HG02870 (cell line): ENCODE results near the gene DLST.

Experiments used
- ATAC-seq: cut with Tn5 transposase; IDR thresholded peaks from one replicate; pipeline ENCODE4 v1.9.1; 2021; ENCODE audit warnings: mild to moderate bottlenecking, moderate library complexity; ENCODE audit not compliant: unreplicated experiment

The DLST gene

DNA sequence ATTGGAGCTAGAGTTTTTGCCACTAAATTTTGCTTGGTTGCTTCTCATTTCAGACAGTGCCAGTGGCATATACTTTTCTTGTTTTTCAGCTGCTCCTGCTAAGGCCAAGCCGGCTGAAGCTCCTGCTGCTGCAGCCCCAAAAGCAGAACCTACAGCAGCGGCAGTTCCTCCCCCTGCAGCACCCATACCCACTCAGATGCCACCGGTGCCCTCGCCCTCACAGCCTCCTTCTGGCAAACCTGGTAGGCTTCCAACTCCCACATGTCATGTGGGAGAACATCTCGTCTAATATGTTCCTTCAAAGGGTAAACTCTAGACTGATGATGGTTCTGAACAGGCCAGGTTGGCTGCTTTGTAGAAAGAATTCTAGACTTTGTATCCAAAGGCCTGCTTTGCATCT is 11.0 kb downstream of the DLST start:
- ATAC-seq: no peak

DNA sequence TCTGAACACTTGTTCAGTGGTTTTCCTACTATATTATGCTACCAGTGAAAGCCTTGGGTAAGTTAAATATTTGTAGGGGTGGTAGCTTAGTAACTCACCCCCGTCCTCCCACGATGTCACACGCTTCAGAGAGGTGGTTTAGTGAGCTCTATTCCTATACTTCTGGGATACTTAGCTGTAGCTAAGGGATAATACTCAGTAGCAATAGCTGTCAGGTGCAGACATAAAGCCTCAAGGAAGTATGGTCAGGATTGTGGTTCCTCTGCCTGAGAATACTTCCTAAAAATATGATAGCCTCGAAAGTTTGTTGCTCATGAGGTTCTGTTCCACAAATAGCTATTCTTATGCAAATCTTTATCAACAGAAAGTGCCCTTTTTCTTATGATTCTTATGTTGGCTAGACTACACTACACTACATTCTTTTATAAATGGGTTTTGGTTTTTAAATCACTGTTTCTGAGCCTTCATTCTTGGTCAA is 11.9 kb downstream of the DLST start:
- ATAC-seq: peak; percentile 62

DNA sequence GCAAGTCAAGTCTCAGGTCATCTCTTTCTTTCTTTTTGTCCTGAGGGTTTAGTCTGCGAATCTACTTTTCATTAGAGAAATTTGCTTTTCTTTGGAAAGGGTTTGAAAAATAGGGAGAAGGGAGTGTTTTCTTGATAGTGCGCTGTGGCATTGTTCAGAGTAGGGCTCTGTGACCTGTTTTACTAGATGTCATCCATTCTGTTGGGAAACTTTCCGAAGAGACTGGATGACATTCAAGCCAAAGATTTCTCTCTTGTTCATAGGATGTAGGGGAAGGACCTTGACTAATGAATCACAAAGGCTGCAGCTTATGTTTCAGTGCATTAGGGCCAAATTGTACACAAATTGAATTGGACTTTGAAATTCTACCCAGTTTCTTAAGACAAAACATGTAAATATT is 14.7 kb downstream of the DLST start:
- no peak for ATAC-seq

DNA sequence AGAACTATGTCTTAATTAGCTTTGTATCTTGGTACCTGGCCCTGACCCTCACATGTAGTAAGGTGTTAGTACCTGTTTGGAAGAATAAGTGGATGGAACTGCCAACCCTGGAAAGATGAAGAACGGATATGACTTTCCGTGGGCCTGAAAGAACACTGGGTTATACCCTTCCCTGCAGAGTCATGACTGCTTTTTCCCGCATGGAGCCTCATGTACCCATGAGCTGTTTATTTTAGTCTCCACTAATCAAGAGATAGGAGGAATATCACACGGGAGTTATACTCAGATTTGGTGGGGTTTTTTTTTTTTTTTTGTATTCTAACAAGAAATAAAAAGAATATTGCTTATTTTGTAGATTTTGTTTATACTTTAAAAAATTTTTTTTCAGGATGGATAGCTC is 15.9 kb downstream of the DLST start:
- ATAC-seq: no peak

DNA sequence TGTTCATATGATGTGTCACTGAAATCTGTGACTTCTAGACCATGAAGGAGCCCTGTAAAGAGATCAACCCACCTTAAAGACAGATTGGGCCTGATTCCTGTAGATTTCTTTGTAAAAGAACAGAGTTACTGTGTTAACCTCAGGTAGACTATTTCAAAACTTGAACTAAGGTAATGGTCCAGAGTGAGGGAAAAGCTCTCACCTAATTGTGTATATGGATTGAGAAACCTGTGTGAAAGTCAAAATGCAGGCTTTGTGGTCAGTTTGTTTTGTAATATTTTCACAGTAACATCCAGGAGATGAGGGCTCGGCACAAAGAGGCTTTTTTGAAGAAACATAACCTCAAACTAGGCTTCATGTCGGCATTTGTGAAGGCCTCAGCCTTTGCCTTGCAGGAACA is 16.4 kb downstream of the DLST start:
- ATAC-seq: no peak

DNA sequence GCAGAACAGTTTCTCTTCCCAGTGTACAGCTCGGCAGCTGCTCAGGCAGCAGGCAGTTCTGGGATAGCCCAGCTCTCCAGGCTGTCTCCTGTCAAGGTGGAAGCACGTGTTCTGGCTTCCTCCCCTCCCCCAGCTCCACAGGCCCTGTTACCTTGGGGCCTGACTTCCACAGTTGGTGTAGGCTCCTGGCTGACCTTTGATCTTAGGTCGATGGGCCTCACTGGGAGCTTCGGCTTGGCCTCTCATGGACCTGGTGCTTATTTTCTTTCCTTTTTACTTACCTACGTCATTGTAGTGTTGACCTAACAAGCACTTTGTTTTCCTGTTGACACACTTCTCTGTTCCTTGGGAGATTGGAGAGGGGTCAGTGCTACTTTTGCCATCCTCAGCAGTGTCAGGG is 17.0 kb downstream of the DLST start:
- ATAC-seq: no peak

DNA sequence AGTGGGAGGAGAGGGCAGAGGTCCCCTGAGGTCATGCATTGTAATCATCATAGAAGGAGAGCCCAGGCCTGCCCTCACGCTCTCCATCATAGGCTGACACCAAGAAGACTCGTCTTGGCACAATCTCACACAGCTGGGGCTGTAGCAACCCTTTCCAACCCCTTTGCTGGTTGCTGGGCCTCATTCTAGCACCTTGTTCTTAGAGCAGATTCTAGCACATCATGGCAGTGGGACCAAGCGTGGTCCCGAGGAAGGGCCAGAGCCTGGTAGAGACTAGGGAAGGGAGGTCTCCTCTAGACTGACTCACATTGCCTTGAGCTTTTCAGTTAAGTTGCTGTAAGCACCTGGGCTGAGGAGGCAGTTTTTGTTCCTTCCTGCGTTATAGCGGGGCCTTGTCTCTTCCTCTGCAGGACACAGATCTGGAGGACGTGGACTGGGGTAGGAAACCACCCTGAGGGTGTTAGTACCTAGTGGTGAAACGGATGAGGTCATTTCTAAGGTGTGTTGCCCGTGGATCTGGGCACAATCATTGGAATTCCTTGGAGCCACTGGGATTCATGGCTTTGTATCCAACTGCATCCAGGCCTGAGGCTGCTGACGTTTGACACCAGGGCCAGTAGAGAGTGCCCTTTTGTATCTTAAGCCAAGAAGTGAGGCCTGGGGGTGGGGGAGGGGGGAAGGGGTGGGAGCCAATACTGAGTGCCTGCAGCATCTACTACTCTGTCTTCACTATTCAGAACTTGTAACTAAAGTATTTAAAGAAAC is 21.4 kb downstream of the DLST start:
- ATAC-seq: no peak

DNA sequence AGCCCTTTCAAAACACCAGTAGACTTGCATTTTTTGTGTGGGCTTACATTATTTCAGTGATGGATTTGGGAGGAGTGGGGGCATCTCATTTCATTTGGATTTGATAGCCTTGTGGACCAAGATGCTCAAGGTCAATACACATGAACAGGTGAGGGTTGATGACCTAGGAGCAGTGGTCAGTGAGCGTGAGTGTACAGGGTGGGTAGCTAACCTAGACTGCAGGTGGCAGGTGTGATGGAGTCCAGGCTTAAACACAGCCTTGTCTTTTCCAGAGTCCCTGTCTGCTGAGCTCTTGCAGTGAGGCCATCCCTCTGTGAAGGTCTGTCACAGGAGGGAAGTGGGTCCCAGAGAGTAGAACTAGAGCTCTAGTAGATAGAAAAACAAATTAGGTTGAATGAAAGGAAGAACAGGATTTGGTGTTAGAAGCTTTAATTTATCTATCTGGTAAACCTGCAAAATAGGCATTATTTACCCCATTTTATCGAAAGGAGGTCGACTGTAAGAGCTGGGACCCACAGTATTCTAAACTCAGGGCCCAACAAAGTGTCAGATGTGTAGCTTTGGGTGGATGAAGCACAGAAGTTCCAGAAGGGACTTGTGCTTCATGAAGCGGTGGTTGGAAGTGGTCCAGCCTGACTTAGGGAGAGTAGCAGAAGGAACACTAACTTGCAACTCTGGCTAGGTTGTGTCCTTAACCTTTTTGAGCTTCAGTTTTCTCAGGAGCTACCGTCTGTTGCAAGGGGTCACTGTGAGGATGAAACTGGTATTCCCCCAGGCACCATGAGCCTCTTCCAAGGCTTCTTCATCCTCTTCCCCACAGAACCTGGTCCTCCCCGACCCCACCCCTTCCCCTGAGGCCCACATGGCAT is 23.2 kb downstream of the DLST start:
- ATAC-seq: no peak

DNA sequence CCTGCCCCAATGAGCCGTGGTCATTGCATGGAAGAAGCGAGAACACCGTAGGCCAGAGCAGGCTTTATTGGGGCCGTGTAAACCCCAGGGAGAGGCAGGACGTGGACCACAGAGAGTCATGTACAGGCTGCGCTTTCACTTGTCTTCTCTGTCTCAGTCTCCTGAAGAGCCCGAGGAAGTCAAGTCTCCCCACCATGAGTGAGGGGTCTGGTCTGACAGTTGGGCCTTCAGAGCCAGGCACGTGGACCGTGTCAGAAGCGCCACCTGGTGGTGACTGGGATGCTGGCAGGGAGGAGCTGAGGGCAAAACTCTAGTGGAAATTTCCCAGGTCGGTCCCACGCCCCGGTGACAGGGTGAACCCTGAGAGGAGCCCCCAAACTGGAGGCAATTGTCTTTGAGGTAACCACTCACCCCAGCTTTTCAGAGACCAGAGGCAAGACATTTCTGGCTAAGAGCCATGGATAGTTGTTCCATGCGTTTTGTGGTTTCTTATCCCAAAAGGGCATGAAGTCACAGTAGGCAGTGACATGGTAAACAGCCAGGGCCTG is 24.0 kb downstream of the DLST start:
- no peak for ATAC-seq

DNA sequence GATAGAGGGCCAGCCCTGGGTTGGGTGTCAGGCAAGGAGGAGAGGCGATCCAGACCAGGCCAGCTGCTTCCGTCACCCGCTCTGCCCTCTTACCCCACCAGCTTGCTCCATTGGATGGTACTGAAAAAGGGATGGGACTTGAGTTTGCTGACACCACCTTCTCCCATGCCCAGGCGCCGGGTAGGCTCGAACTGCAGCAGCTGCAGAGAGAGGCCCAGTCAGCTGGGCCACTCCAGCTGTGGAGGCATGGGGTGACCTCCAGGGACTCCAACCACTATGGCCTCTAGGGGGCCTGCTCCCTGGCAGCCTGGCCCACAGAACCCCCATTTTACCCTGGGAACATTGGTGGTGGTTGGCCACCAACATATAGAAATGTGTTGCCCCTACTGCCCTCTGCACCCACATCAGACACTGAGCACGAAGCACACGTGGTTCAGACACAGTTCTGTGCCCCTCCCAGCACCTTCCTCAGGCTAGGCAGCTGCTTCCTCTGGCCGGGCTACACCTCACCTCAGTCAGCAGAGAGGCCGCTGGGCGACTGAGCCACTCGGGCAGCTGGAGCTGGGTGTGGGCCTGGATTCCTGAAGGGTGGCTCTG is 25.3 kb downstream of the DLST start:
- ATAC-seq: no peak

DNA sequence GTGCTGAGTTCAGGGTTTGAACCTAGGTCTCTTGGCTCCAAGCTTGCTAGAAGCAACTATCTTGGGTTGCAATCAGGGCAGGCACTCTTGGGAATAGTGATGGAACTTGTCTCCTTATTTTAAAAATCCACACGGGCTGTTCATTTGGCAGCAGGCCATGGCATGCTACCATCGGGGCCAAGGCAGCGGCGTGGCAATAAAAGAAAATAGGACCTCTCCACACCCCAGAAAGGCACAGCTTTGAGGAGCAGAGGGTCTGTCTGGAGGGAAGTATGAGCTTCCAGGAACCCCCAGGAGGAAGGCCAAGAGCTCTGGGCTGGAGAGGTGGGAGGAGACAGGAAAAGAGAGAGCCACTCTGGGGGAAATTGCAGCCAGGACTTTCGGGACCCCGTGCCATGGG is 26.0 kb downstream of the DLST start:
- no peak for ATAC-seq

DNA sequence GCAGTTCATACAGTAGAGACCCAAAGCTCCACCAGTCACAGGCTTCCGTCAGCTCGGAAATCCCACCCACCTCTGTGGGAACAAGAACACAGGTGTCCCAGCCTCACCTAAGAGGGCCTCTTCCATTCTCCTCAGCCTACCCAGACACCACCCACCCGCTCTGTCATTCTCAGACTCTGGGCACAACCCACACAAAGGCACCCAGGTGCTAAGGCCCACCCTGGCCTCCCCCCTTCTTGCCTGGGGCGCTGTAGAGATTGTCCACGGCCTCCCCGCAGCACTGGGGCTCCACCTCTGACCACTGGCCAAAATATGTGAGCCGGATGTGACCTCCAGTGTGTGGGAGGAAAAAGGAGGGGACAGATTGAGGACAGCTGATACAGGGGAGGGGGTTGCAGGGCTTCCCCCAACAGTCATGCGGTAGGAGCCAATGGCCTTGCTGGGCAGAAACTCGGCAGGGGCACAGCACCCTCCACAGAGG is 27.2 kb downstream of the DLST start:
- no peak for ATAC-seq

DNA sequence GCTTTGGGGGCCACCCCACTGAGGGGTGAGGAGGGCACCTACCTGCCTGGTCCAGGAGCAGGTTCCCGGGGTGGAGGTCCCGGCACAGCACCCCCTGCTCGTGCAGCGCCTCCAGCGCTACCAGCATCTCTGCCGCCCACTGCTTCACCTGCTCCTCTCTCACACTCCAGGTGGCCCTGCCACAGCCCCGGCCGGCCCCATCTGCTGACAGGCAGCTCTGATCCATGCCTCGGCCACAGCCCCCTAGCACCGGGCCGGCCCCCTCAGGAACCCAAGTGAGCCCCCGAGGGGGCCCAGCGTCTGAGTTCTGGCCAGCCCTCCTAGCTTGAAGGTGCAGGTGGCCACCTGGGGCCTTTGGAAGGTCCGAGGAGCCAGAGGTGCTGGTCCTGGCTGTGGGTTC is 27.8 kb downstream of the DLST start:
- no peak for ATAC-seq

DNA sequence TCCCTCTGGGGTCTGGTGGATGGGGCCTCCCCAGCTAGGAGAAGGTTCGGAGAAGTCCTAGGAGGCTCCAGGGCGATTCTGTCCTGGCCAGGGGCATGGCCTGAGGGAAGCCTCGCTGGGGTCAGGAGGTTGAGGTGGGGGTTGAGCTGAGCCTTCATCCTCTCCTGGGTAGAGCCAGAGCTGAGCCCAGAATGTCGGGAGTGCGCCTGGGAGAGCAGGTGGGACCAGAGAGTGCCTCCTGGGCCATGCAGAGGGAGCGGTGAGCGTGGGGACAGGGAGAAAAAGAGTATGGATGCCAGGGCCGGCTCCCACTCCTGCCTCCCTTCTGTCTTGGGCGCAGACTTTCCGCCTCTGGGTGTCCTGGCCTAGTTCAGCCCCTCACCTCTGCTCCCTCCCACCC is 28.2 kb downstream of the DLST start:
- no peak for ATAC-seq

DNA sequence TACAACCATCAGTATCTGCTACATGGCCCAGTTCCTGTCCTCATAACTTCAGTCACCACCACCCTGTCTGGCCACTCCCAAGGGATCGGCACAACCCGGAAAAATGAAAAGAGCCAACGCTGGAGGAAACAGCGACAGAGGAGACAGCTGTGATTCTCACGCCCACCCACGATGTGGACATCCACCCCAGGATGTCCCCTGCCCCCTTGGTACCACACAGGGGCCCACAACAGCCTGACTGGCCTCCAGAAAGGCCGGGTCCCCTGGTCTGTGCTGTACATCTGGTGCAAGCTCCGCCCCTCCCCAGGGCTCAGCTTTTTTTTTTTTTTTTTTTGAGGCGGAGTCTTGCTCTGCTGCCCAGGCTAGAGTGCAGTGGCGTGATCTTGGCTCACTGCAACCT is 28.8 kb downstream of the DLST start:
- no peak for ATAC-seq

DNA sequence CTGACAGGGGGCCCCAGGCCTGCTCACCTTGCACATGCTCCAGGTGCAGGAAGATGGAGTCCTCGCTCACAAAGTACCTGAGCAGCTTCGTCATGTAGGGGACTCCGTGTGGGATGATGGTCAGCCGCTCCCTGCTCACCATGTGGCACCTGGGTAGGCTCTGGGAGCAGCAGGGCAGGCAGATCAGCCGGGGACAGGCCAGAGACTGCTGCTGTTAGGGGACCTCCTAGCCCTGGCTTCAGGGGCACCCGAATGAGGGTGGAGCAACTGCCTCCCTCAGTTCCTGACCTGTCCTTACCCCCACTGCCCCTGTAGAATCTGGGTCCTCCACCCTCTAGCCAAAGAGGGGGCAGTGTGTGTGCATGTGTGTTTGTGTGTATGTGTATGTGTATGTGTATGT is 29.5 kb downstream of the DLST start:
- ATAC-seq: no peak

DNA sequence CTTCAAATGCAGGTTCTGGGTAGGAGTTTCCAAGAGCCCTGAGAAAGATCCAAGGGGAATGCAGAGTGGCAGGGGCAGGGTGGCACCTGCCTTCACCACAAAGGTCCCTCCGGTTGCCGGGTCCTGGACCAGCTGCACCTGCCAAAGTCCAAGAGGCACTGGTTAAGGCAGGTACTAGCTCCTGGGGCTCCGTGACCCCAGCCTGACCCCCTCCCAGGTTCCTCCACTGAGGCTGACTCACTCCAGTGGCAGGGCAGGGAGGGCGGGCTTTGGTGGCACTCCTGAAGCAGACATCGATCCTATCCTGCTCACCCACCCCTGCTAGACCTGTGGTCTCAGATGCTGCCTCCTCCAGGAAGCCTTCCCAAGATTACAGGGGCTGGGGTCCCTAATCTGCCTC is 30.0 kb downstream of the DLST start:
- no peak for ATAC-seq

DNA sequence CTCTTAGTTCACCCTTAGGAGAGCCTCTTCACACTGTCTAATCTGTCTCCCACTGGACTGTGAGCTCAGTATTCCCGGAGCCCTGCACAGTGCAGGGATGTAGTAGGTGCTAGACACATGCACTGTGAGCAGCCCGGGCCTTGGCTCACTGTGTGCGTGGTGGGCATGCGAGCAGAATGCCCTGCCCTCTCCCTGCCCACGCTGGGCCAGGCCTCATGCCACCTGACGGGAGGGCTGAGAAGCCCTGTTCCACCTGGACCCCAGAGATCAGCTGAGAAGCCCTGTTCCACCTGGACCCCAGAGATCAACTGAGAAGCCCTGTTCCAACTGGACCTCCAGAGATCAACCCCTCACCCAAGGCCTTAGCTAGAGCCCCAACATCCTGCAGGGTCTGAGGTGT is 30.4 kb downstream of the DLST start:
- no peak for ATAC-seq

DNA sequence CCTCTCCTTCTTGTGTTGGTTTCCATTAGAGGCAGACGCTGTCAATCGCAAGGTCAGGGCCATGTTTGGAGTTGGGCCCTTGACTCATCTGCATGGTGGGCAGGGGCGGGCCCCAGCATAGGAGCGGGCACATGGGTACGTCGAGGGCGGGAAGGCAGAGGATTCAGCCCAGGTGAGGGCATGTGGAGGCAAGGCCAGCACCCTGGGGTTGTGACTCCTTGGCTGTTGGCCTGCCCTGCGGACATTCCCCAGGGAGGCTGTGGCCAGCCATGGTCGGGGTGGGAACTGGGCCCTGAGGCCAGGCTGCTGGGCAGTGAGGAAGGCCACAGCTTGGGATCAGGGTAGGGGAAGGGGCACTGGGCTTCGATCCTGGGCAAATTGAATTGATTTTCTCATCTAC is 31.1 kb downstream of the DLST start:
- no peak for ATAC-seq

DNA sequence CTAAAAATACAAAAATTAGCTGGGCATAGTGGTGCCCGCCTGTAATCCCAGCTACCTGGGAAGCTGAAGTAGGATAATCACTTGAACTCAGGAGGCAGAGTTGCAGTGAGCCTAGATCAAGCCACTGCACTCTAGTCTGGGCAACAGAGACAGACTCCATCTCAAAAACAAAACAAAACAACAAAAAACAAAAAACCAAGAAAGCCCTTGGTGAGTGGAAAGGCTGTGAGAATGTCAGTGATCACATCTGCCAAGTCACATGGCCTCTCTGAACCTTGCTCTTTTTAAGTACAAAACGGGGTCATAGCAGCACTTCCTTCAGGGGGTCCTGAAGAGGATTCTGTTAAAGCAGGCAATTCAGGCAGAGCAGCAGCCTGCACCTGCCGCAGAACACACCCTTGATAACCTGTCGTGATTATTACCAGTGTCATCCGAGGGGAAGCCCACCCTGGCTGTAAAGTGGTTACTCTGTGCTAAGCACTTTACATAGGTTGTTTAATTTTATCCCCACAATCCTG is 31.7 kb downstream of the DLST start:
- no peak for ATAC-seq

DNA sequence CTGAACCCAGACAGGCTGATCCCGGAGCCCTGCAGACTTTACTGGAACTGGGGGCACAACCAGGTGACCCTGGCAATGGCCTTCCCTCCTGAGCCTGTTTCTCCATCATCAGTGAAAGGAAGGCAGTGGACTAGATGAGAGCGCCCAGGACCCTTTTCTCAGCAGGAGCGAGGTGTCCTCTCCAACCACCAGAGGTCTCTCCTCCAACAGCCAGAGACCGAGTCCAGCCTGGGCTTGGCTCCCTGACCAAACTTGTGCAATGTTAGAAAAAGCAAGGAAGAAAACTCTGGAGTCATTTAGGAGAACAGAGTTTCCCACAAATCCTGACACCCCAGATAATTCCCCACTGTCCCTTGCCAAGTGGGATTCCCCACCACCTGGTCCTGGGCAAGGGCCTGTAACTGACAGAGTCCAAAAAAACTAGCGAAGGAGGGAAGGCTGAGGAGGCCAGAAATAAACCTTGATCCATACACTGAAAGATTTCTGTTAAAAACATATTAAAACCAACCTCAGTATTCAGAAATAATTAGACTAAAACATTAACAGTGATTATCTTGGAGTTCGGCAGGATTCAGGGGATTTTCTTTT is 32.4 kb downstream of the DLST start:
- no peak for ATAC-seq
